ENCODE measurements around the gene SPIRE2.
"Not testable (repeated sequence)": the region's sequence is repeated elsewhere in the genome, so short reads cannot be mapped to it uniquely, and the experiment has no call there.

The SPIRE2 gene

DNA sequence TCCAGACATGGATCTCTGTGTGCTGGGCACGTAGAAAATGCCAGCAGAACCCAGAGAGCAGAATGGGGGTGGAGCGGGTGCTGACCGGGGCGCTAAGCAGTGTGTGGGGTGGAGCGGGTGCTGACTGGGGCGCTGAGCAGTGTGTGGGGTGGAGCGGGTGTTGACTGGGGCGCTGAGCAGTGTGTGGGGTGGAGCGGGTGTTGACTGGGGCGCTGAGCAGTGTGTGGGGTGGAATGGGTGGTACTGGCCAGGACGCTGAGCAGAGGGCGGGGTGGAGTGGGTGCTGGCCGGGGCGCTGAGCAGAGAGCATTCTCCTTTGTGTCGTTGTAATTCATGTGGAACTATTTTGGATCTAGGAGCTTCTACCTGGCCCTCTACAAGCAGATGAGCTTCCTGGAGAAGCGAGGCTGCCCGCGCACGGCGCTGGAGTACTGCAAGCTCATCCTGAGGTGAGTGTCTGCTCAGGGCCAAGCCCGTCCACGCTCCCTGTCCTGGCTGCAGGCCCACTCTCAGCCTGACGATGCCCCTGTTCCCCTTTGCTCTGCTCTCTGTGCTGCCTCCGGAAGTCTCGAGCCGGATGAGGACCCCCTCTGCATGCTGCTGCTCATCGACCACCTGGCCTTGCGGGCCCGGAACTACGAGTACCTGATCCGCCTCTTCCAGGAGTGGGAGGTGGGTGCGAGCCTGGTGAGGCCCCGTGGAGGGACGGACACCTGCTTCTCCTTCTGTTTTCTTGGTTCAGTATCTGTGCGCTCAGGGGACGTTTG, 70.1 kb downstream of the SPIRE2 start:
- no peak for DNase-seq (ENCODE audit: low spot score)

DNA sequence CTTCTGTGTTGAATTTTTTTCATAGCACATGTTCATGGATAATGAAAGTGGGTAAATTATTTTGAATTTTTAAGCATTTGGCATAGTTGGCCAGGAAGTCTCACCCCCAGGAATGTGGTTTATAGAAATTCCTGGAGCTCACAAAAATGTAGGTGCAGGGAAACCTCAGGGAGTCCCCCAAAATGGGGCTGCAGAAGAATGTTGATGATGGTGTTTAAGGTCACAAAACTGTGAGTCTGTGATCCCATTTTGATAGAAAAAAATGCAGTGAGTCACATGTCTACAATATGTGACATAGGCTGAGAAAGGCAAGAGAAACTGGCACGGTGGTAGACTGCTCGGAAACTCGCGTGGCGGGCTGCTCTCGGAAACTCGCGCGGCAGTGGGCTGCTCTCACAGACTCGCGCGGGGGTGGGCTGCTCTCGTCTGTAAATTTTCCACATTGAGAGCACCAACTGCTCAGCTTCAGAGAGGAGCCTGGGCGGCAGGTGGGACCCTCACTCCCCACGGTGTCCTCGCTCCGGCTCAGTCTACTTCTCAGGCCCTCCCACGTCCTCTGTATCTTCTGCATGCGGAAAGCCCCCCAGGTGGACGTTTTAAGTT, 71.7 kb downstream of the SPIRE2 start:
- no peak for DNase-seq (ENCODE audit: low spot score)

DNA sequence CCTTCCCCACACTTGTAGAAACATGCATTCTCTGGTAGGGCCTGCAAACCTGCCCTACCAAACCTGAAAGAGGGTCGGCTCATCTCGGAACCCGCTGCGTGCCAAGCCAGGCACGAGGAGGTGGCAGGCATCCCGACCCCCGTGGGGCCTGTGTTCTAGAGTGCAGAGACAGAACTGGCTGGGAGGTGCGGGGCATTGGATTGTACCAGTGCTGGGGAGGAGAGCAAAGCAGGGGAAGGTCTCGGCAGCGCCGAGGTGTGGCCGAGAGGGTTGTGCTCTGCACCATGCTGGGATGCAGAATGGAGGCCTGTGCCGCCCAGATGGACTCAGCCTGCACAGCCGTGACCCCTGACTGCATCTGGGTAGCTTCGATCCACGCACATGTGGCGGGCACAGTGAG, 72.6 kb downstream of the SPIRE2 start:
- no peak for DNase-seq (ENCODE audit: low spot score)

DNA sequence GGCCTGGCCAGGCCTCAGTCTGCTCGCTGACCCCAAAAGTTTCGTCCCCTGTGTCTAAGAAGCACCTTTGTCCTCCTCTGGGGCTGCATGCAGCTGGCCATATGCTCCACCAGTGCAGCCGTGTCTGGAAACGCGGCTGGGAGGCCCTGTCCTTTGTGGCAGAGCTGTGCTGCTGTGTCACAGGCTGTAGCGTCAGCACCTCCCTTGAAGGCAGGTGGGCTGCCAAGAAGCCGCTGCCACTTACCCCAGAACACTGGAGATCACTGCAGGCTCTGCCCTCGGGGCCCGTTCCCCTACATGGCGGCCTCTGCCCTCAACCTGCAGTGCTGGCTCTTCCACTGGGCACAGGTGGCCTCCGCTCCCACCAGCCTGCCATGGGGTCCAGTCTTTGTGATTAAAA, 74.7 kb downstream of the SPIRE2 start:
- DNase-seq (ENCODE audit: low spot score), result no peak

DNA sequence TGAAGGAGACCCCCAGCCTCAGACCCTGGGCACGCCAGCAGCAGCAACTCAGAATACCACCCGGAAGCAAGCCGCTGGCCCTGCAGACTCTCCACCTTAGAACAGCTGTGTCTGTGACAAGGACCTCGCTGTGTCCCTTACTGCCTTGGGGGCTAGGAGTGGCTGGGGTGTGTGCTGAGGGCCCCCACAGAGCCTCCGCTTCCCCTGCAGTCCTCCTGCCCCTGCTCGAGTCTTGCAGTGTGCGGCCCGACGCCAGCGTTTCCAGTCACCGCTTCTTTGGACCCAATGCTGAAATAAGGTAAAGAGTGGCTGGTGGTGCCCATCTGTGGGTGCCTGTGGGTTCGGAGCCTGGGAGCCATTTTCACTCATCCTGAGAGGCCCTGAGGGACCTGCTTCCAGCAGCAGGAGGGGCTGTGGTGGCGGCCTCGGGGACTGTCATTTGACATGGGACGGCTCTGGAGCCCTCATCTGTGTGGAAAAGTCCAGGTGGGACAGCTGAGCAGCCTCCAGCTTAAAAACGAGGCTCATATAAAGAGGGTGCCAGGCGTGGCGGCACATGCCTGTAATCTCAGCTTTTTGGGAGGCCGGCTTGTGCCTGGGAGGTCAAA, 75.7 kb downstream of the SPIRE2 start:
- no peak for DNase-seq (ENCODE audit: low spot score)

DNA sequence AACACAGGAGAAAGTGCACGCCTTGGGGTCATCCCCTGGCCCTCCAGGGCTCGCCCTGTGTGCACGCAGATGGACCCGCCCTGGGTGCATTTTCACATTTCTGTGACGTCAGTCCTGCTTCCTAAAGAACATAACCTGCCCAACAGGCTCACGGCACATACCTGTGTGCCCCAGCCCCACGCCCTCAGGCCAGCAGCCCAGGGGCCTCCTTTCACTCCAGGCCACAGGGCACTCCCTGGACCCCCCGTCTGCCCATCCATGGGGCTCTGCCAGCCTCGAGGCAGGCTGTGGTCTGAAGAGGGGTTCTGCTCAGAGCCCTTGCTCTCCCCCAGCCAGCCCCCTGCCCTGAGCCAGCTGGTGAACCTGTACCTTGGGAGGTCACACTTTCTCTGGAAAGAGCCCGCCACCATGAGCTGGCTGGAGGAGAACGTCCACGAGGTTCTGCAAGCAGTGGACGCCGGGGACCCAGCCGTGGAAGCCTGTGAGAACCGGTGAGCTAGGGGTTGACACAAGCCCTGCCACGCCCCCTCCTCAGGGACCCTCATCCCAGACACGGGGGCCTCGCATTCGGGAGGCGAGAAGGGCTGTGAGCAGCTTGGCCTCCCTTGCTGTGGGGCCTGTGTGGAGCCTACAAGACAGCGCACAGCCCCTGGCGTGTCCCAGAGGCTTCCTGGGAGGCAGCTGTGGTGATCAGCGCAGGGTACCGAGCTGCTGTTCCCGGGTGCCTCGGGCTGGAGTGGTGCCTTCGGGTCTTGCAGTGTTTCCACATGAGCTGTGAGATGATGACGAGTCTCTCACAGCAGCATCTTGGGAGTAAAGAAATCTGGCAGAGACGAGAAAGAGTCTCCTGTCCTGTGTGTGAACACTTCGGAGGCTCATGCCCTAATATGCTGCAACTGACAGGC, 76.6 kb downstream of the SPIRE2 start:
- DNase-seq (ENCODE audit: low spot score), result no peak

DNA sequence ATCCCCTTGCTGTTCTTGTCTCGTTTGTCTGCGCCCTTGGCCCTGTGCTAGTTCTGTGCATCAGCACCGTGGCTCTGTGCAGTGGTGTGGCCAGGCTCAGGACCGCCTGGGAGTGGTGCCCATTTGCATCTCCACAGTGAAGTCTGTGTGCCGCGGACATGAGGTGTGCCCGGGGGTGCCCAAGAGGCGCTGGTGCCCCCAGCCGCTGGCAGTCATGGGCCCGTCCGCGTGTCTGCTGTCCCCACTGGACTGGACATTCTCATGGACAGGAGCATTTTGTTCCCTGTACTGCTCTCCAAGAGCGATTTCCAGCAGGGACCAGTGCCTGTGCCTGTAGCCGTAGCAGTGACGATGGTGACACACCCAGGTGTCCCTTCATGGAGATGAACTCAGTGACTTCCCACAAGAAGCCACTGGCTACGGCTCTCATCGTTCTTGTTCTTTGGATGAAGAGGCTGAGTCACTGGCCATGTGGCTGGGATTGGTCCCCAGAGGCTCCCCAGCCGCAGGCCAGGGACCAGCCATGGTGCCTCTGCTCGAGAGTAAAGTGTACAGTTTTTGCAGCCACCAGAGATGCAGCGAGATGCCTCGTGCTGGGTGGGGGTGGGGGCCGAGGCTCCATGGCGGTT, 77.3 kb downstream of the SPIRE2 start:
- DNase-seq (ENCODE audit: low spot score), result no peak

DNA sequence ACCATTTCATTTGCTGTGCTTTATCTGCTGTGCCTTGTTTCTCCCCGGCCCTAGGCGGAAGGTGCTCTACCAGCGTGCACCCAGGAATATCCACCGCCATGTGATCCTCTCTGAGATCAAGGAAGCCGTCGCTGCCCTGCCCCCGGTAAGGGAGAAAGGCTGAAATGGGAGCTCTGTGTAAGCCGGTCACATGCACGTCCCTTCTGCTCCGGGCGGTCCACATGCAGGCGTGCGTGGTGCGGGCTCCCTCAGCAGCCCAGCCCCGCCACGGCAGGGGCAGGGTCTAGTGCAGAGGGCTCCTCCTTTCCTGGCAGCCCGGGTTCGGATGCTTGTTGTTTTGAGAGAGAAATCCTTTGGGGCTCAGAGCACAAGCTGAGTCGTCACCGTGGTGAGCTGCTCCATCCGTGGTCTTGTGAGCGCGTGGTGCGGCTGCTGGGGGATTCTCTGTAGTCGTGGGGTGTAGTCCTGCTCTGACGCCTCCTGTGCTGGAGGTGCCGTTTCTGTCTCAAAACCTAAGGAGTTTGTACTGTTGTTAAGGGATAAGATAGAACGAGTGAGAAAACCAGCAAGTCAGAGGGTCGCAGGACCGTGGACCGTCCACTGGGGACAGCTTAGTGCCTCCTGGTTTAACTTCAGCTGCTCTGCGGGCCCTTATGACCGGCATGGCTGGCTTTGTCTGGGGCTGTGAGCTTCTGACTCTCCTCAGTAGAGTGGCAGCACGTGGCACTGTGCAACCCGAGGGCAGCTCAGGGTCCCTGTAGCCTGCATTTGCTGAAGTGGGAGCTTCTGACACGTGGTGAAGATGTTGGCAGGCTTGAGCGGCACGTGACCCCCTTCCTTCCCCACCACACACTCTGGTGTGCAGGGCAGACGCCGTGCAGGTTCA, 78.1 kb downstream of the SPIRE2 start:
- DNase-seq (ENCODE audit: low spot score), result no peak

DNA sequence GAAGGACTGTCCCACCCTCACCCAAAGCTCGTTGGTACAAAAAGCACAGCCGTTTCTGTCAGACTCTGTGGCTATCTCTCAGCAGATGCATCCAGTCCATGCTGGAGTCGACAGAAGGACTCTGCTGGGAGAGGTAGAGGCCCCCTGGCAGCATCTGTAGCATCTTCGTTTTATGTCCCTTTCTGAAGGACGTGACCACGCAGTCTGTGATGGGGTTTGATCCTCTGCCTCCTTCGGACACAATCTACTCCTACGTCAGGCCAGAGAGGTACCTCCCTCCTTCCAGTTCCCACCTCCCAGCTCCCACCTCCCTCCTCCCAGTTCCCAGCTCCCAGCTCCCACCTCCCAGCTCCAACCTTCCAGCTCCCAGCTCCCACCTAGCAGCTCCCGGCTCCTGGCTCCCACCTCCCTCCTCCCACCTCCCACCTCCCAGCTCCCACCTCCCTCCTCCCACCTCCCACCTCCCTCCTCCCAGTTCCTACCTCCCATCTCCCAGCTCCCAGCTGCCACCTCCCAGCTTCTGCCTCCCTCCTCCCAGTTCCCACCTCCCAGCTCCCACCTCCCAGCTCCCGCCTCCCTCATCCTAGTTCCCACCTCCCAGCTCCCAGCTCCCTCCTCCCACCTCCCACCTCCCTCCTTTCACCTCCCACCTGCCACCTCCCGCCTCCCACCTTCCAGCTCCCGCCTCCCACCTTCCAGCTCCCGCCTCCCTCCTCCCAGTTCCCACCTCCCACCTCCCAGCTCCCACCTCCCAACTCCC, 79.0 kb downstream of the SPIRE2 start:
- DNase-seq (ENCODE audit: low spot score), result no peak

DNA sequence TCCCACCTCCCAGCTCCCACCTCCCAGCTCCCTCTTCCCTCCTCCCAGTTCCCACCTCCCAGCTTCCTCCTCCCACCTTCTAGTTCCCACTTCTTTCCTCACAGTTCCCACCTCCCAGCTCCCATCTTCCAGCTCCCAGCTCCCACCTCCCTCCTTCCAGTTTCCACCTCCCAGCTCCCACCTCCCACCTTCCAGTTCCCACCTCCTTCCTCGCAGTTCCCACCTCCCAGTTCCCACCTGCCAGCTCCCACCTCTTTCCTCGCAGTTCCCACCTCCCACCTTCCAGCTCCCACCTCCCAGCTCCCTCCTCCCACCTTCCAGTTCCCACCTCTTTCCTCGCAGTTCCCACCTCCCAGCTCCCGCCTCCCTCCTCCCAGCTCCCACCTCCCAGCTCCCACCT, 80.0 kb downstream of the SPIRE2 start:
- no peak for DNase-seq (ENCODE audit: low spot score)

DNA sequence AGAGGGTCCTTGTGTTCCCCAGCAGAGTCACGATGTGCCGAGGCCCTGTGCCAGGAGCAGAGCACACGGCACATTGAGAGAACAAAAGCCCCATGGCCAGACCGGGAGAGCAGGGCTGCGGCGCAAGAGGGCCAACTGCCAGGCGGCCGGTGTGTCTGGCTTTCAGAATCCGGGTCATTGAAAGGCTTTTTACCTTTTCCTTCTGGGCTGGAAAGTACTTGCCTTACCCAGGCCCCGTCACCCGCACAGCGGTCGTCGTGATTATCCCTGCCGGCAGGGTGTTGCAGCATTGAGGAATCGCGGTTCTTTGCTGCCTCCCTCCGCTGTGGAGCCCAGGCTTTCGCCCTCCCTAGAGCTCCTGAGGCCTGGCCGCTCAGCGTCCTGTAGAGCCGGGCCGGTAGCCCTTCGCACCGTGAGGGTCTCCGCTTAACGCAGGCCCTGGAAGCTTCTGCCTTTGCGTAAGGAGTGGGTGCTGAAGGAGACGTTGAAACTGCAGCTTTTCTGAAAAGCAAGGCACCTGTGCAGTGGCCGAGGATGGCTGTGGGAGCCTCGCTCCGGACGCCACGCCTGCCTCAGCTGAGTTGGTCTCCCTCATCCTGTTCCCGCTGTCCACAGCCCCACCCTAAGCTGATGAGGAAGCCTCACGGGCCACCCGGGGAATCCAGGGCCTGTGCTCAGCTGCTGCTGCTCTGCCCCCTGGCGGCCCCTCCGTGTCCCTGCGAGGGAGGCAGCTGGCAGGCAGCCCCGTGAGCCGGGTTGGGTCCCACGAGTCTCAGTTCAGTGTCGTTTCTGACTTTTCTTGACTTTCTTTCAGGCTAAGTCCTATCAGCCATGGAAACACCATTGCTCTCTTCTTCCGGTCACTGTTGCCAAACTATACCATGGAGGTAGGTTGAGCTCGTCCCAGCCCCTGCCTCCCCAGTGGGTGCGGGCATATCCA, 81.8 kb downstream of the SPIRE2 start:
- peak; percentile 64 for DNase-seq (ENCODE audit: low spot score)

DNA sequence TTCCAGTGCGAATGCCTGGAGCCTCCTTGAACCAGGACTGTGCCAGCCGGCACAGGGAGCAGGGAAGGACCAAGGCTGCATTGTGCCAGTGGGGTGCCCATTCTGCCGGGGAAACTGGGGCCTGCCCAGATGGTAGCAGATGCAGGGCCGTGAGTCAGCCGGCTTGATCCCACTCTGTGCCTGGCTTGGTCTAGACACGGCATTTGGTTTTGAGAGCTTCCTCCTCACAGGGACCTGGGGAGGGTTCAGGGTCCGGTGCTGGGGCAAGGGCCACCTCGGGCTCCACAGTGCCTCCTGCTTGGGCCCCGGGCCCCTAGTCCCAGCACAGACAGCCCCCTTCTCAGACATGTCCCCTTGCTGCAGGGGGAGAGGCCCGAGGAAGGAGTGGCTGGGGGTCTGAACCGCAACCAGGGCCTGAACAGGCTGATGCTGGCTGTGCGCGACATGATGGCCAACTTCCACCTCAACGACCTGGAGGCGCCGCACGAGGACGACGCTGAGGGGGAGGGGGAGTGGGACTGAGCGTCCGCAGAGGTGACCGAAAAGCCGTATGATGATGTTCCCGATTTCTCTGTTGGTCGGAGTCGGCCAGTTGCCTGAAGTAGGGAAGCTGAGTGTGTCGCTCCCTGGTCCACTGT, 82.6 kb downstream of the SPIRE2 start:
- no peak for DNase-seq (ENCODE audit: low spot score)

DNA sequence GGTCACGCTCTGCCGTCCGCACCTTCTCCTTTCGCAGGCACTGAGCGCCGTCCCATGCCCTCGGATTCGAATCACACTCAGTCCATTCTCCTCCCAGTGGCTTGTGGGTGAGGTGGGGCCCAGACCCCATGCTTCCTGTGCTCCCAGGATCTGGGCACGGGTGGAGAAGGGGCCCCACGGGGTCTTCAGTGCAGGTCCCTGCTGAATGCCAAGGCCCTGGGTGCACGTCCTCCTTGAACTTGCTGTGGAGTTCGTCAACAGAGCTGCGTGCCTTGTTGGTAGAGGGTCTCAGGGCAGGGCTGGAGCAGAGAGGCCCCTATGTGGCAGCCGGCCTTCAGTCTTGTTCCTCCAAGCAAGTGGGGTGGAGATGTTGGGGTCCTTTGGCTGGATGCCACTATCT, 83.1 kb downstream of the SPIRE2 start:
- DNase-seq (ENCODE audit: low spot score), result no peak

DNA sequence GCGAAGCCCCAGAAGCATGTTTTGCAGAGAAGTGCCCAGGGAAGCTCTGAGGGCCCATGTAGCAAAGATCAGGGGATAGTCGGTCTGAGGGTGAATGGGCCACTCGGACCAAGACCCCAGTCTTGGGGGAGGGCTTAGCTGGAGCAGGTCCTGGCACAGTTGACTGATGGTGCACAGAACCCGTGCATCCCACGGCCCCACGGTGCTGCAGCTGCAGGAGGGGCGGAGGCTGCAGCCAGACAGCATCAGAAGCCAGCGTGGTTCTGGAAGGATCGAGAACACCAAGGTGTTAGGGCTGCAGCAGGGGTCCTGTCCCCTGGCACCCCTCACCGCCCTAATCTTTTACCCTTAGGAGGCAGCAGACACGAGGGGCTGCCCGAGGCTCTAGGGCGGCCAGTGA, 83.9 kb downstream of the SPIRE2 start:
- DNase-seq (ENCODE audit: low spot score), result no peak

DNA sequence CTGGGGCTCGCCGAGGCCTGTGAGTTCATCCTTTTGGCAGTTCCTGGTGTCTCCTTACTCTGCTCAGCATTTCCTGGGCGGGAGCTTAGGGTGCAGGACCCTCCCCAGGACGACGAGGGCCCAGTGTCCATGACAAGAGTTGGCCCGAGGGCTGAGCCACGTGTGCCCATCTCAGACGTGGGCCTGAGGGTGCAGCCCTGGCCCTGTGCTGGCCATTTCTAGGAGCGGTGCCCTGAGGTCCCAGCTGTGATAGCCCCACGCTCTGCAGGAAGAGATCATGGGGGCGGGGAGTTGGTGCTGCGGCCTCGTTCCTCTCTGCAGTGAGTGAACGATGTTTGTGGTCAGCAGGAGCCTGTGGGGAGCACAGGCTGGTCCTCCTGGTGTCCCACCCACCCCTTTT, 84.4 kb downstream of the SPIRE2 start:
- no peak for DNase-seq (ENCODE audit: low spot score)

DNA sequence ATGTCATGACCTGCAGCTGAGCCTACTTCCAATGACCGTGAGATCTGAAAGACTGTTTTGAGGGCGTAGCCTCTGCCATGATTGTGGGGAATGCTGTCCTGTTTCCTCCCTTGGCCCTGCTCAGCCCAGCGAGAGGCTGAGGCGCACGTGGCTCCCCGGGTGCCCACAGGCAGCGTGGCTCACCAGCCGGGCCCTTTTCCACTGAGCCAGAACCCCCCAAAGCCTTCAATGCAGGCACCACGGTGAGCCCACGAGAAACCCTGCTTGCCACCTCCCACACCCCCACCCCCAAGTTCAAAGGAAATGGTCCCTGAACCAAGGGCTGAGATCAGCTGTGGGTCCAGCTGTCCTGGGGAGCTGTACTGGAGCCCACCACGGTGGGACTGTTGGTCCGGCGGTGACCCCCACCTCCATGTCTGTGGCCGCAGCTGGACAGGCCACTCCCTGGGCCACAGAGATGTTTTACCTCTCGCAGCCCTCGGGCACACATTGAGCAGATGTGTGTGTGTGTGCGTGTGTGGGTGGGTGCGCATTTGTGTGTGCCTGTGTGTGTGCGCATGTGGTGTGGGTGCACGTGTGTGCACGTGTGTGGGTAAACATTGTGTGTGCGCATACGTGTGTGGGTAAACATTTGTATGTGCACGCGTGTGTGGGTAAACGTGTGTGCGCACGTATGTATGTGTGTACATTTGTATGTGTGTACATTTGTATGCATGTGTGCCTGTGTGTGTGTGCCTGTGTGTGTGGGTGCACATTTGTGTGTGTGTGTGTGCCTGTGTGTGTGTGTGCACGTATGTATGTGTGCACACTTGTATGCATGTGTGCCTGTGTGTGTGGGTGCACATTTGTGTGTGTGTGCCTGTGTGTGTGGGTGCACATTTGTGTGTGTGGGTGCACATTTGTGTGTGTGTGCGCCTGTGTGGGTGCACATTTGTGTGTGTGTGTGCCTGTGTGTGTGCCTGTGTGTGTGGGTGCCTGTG, 85.4 kb downstream of the SPIRE2 start:
- no peak for DNase-seq (ENCODE audit: low spot score)

DNA sequence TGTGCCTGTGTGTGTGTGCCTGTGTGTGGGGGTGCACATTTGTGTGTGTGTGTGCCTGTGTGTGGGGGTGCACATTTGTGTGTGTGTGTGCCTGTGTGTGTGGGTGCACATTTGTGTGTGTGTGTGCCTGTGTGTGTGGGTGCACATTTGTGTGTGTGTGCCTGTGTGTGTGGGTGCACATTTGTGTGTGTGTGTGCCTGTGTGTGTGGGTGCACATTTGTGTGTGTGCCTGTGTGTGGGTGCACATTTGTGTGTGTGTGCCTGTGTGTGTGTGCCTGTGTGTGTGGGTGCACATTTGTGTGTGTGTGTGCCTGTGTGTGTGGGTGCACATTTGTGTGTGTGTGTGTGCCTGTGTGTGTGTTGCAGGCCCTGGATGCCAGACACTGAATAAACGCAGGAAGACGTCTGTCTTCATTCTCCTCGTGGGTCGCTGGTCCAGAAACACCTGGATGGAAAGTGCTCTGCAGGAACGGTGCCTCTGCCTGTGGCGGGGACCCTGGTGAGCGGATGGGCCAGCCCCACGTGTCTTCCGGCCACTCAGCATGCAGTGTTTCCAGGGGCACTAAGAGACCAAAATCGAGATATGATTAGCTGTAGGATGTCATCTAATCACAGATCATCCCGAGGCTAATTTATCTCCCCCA, 86.5 kb downstream of the SPIRE2 start:
- DNase-seq (ENCODE audit: low spot score), result not testable (repeated sequence)
